Measurements from ENCODE around the gene FOXP2.

- TF ChIP-seq CTCF (IDR thresholded peaks at IDR 0.05): no peak
- no peak for TF ChIP-seq EZH2phosphoT487 (IDR thresholded peaks at IDR 0.05)
- TF ChIP-seq EZH2 (IDR thresholded peaks at IDR 0.05): no peak
Measured at GRCh38 chr7:114554781-114555537, 140.3 kb downstream of the FOXP2 start.
